ENCODE data around the gene SLC25A36. TPM values are rescaled to one million over a fixed set of nuclear protein-coding genes. Genes with fewer than 3 reads are reported as not detected.
"Not testable (repeated sequence)": the region's sequence is repeated elsewhere in the genome, so short reads cannot be mapped to it uniquely, and the experiment has no call there.

SLC25A36 gene
- total and polyA plus RNA-seq, 2 donors, result 34.2 to 251 TPM

- Histone ChIP-seq H3K4me3 (ENCODE audit: low read depth, low read length) (no peak overlapping the region), H3K36me3 (ENCODE audit: insufficient read depth) (no peaks in the 10 kb centered on the region), H3K27ac (ENCODE audit: low read depth) (no peak overlapping the region), H3K4me1 (ENCODE audit: insufficient read depth) (no peaks in the 10 kb centered on the region)
- 95% methylated on average over 1 of the region's 1 CpG for WGBS
- DNase-seq (ENCODE audit: extremely low spot score), result no peak
Measured at GRCh38 chr3:140994316-140994715, 52.7 kb downstream of the SLC25A36 start.

GRCh38 chr3:140994861-140995260 is 53.2 kb downstream of the SLC25A36 start:
- H3K4me3 ChIP-seq (ENCODE audit: low read depth, low read length); H3K4me1 ChIP-seq (ENCODE audit: insufficient read depth); DNase-seq (ENCODE audit: extremely low spot score); H3K36me3 ChIP-seq (ENCODE audit: insufficient read depth); H3K27ac ChIP-seq (ENCODE audit: low read depth): not testable (repeated sequence)
- WGBS, result 90% methylated on average over 2 of the region's 2 CpGs

- Histone ChIP-seq H3K36me3 (ENCODE audit: insufficient read depth) (no peaks in the 10 kb centered on the region), H3K4me1 (ENCODE audit: insufficient read depth) (no peaks in the 10 kb centered on the region), H3K4me3 (ENCODE audit: low read depth, low read length) (no peak overlapping the region), H3K27ac (ENCODE audit: low read depth) (no peak overlapping the region)
- WGBS, result 57% methylated on average over 2 of the region's 2 CpGs
- no peak for DNase-seq (ENCODE audit: extremely low spot score)
Measured at GRCh38 chr3:140995881-140996280, 54.2 kb downstream of the SLC25A36 start.

- WGBS, result 6% methylated on average over 2 of the region's 2 CpGs
- no peak overlapping the region for H3K27ac ChIP-seq (ENCODE audit: low read depth)
- H3K4me3 ChIP-seq (ENCODE audit: low read depth, low read length), result no peak overlapping the region
- H3K36me3 ChIP-seq (ENCODE audit: insufficient read depth), result no peaks in the 10 kb centered on the region
- no peak for DNase-seq (ENCODE audit: extremely low spot score)
- H3K4me1 ChIP-seq (ENCODE audit: insufficient read depth), result no peaks in the 10 kb centered on the region
Measured at GRCh38 chr3:141000027-141000663, 58.5 kb downstream of the SLC25A36 start.

GRCh38 chr3:141000686-141001085 is 59.0 kb downstream of the SLC25A36 start:
- DNase-seq (ENCODE audit: extremely low spot score), result no peak
- Histone ChIP-seq H3K27ac (ENCODE audit: low read depth) (no peak overlapping the region), H3K36me3 (ENCODE audit: insufficient read depth) (no peaks in the 10 kb centered on the region), H3K4me1 (ENCODE audit: insufficient read depth) (no peaks in the 10 kb centered on the region), H3K4me3 (ENCODE audit: low read depth, low read length) (no peak overlapping the region)
- 83% methylated on average over 2 of the region's 2 CpGs for WGBS

GRCh38 chr3:141006344-141006743 is 64.7 kb downstream of the SLC25A36 start:
- no peaks in the 10 kb centered on the region for H3K4me1 ChIP-seq (ENCODE audit: insufficient read depth)
- DNase-seq (ENCODE audit: extremely low spot score), result no peak
- H3K36me3 ChIP-seq (ENCODE audit: insufficient read depth), result no peaks in the 10 kb centered on the region
- no peak overlapping the region for H3K4me3 ChIP-seq (ENCODE audit: low read depth, low read length)
- WGBS, result 97% methylated on average over 1 of the region's 1 CpG
- H3K27ac ChIP-seq (ENCODE audit: low read depth), result no peak overlapping the region

GRCh38 chr3:141009496-141009895 is 67.9 kb downstream of the SLC25A36 start:
- Histone ChIP-seq H3K4me1 (ENCODE audit: insufficient read depth) (no peaks in the 10 kb centered on the region), H3K27ac (ENCODE audit: low read depth) (no peak overlapping the region), H3K36me3 (ENCODE audit: insufficient read depth) (no peaks in the 10 kb centered on the region), H3K4me3 (ENCODE audit: low read depth, low read length) (no peak overlapping the region)
- no peak for DNase-seq (ENCODE audit: extremely low spot score)
- 64% methylated on average over 3 of the region's 3 CpGs for WGBS

- Histone ChIP-seq H3K27ac (ENCODE audit: low read depth) (no peak overlapping the region), H3K36me3 (ENCODE audit: insufficient read depth) (no peaks in the 10 kb centered on the region), H3K4me3 (ENCODE audit: low read depth, low read length) (no peak overlapping the region), H3K4me1 (ENCODE audit: insufficient read depth) (no peaks in the 10 kb centered on the region)
- DNase-seq (ENCODE audit: extremely low spot score), result no peak
- WGBS, result 17% methylated on average over 13 of the region's 13 CpGs
Measured at GRCh38 chr3:141011232-141011996, 69.8 kb downstream of the SLC25A36 start.

- H3K27ac ChIP-seq (ENCODE audit: low read depth), result no peak overlapping the region
- DNase-seq (ENCODE audit: extremely low spot score), result no peak
- no peaks in the 10 kb centered on the region for H3K36me3 ChIP-seq (ENCODE audit: insufficient read depth)
- no peak overlapping the region for H3K4me3 ChIP-seq (ENCODE audit: low read depth, low read length)
- no peaks in the 10 kb centered on the region for H3K4me1 ChIP-seq (ENCODE audit: insufficient read depth)
- WGBS, result 60% methylated on average over 4 of the region's 4 CpGs
Measured at GRCh38 chr3:141011997-141012262, 70.3 kb downstream of the SLC25A36 start.

- Histone ChIP-seq H3K4me1 (ENCODE audit: insufficient read depth) (no peaks in the 10 kb centered on the region), H3K27ac (ENCODE audit: low read depth) (no peak overlapping the region), H3K36me3 (ENCODE audit: insufficient read depth) (no peaks in the 10 kb centered on the region), H3K4me3 (ENCODE audit: low read depth, low read length) (no peak overlapping the region)
- DNase-seq (ENCODE audit: extremely low spot score), result no peak
- 93% methylated on average over 2 of the region's 2 CpGs for WGBS
Measured at GRCh38 chr3:141012571-141012970, 70.9 kb downstream of the SLC25A36 start.

GRCh38 chr3:141015481-141015880 is 73.8 kb downstream of the SLC25A36 start:
- WGBS, result 86% methylated on average over 3 of the region's 3 CpGs
- Histone ChIP-seq H3K4me3 (ENCODE audit: low read depth, low read length) (no peak overlapping the region), H3K4me1 (ENCODE audit: insufficient read depth) (no peaks in the 10 kb centered on the region), H3K36me3 (ENCODE audit: insufficient read depth) (no peaks in the 10 kb centered on the region), H3K27ac (ENCODE audit: low read depth) (no peak overlapping the region)
- DNase-seq (ENCODE audit: extremely low spot score), result no peak

- WGBS, result 79% methylated on average over 23 of the region's 23 CpGs
Measured at GRCh38 chr3:141017366-141018322, 76.0 kb downstream of the SLC25A36 start.

GRCh38 chr3:141019244-141019643 is 77.6 kb downstream of the SLC25A36 start:
- H3K4me1 ChIP-seq (ENCODE audit: insufficient read depth), result no peaks in the 10 kb centered on the region
- WGBS, result 95% methylated on average over 19 of the region's 19 CpGs
- no peaks in the 10 kb centered on the region for H3K36me3 ChIP-seq (ENCODE audit: insufficient read depth)
- no peak for DNase-seq (ENCODE audit: extremely low spot score)
- no peak overlapping the region for H3K4me3 ChIP-seq (ENCODE audit: low read depth, low read length)
- H3K27ac ChIP-seq (ENCODE audit: low read depth), result no peak overlapping the region

More at GRCh38 chr3:141017366-141018322, 76.0 kb downstream of the SLC25A36 start:
- not testable (repeated sequence) for H3K36me3 ChIP-seq (ENCODE audit: insufficient read depth); H3K27ac ChIP-seq (ENCODE audit: low read depth); DNase-seq (ENCODE audit: extremely low spot score); H3K4me1 ChIP-seq (ENCODE audit: insufficient read depth); H3K4me3 ChIP-seq (ENCODE audit: low read depth, low read length)
